ENCODE results near the gene HSD3B7. TPM values are rescaled to one million over a fixed set of nuclear protein-coding genes. Genes with fewer than 3 reads are reported as not detected.

HSD3B7 gene
- polyA plus RNA-seq, 3 donors, result 23.3 to 31.2 (median 26.8) TPM

- 33 to 46% (median 36%) methylated on average over 15 of the region's 15 CpGs for WGBS, 3 donors
- H3K27ac ChIP-seq (ENCODE audit: low read depth, low read length), result no peak overlapping the region
These were observed 31.4 kb upstream of the HSD3B7 start for GRCh38 chr16:30953511-30954124.

- 77 to 87% (median 83%) methylated on average over 8 of the region's 8 CpGs for WGBS, 3 donors
- H3K27ac ChIP-seq (ENCODE audit: low read depth, low read length), result no peak overlapping the region
These were observed 30.0 kb upstream of the HSD3B7 start for GRCh38 chr16:30954993-30955392.

GRCh38 chr16:30956601-30957455 is 28.2 kb upstream of the HSD3B7 start:
- WGBS, 3 donors, result 26 to 27% (median 27%) methylated on average over 42 of the region's 42 CpGs
- H3K27ac ChIP-seq (ENCODE audit: low read depth, low read length), result no peak overlapping the region

- H3K27ac ChIP-seq (ENCODE audit: low read depth, low read length), result peak within 1 kb of the TSS; percentile 79
- WGBS, 3 donors, result 0 to 1% (median 1%) methylated on average over 57 to 85 of the region's 85 CpGs
These were observed 27.4 kb upstream of the HSD3B7 start, which contains the start of gene SETD1A for GRCh38 chr16:30957456-30958174. Gene SETD1A (plus strand): TSS chr16:30957754. CDS start chr16:30958732, 978 bp downstream.

- no peak overlapping the region for H3K27ac ChIP-seq (ENCODE audit: low read depth, low read length)
- WGBS, 3 donors, result 13 to 17% (median 14%) methylated on average over 35 to 55 of the region's 55 CpGs
These were observed 26.6 kb upstream of the HSD3B7 start for GRCh38 chr16:30958175-30959079.

- no peak overlapping the region for H3K27ac ChIP-seq (ENCODE audit: low read depth, low read length)
- 91 to 94% (median 93%) methylated on average over 11 of the region's 11 CpGs for WGBS, 3 donors
These were observed 23.6 kb upstream of the HSD3B7 start for GRCh38 chr16:30961384-30961783.

GRCh38 chr16:30963925-30964511 is 21.0 kb upstream of the HSD3B7 start:
- no peak overlapping the region for H3K27ac ChIP-seq (ENCODE audit: low read depth, low read length)
- 92 to 94% (median 93%) methylated on average over 16 to 18 of the region's 18 CpGs for WGBS, 3 donors

GRCh38 chr16:30964574-30965226 is 20.3 kb upstream of the HSD3B7 start:
- WGBS, 3 donors, result 81 to 94% (median 86%) methylated on average over 32 to 33 of the region's 33 CpGs
- no peak overlapping the region for H3K27ac ChIP-seq (ENCODE audit: low read depth, low read length)

- no peak overlapping the region for H3K27ac ChIP-seq (ENCODE audit: low read depth, low read length)
- WGBS, 3 donors, result 85 to 93% (median 93%) methylated on average over 2 to 15 of the region's 15 CpGs
These were observed 19.6 kb upstream of the HSD3B7 start for GRCh38 chr16:30965436-30965835.

GRCh38 chr16:30966033-30966619 is 18.9 kb upstream of the HSD3B7 start:
- no peak overlapping the region for H3K27ac ChIP-seq (ENCODE audit: low read depth, low read length)
- 90 to 94% (median 91%) methylated on average over 19 of the region's 19 CpGs for WGBS, 3 donors

GRCh38 chr16:30967795-30968194 is 17.2 kb upstream of the HSD3B7 start:
- no peak overlapping the region for H3K27ac ChIP-seq (ENCODE audit: low read depth, low read length)
- WGBS, 3 donors, result 76 to 88% (median 85%) methylated on average over 4 of the region's 4 CpGs

- no peak overlapping the region for H3K27ac ChIP-seq (ENCODE audit: low read depth, low read length)
- WGBS, 3 donors, result 93 to 94% (median 93%) methylated on average over 19 of the region's 19 CpGs
These were observed 15.7 kb upstream of the HSD3B7 start for GRCh38 chr16:30969246-30969842.

- no peak overlapping the region for H3K27ac ChIP-seq (ENCODE audit: low read depth, low read length)
- WGBS, 3 donors, result 93 to 96% (median 93%) methylated on average over 14 of the region's 14 CpGs
These were observed 13.7 kb upstream of the HSD3B7 start for GRCh38 chr16:30971298-30971697.

GRCh38 chr16:30972872-30973271 is 12.1 kb upstream of the HSD3B7 start:
- WGBS, 3 donors, result 82 to 90% (median 87%) methylated on average over 7 of the region's 7 CpGs
- H3K27ac ChIP-seq (ENCODE audit: low read depth, low read length), result no peak overlapping the region

- H3K27ac ChIP-seq (ENCODE audit: low read depth, low read length), result no peak overlapping the region
- 97 to 98% (median 97%) methylated on average over 6 of the region's 6 CpGs for WGBS, 3 donors
These were observed 10.7 kb upstream of the HSD3B7 start for GRCh38 chr16:30974348-30974747.

- WGBS, 3 donors, result 81 to 98% (median 91%) methylated on average over 4 of the region's 4 CpGs
- H3K27ac ChIP-seq (ENCODE audit: low read depth, low read length), result no peak overlapping the region
These were observed 8.5 kb upstream of the HSD3B7 start for GRCh38 chr16:30976486-30976885.
